ENCODE results near the gene VARS1. TPM values are rescaled to one million over a fixed set of nuclear protein-coding genes. Genes with fewer than 3 reads are reported as not detected.

Gene VARS1
- total RNA-seq, result 90.6 and 111 TPM in 2 replicates

DNA sequence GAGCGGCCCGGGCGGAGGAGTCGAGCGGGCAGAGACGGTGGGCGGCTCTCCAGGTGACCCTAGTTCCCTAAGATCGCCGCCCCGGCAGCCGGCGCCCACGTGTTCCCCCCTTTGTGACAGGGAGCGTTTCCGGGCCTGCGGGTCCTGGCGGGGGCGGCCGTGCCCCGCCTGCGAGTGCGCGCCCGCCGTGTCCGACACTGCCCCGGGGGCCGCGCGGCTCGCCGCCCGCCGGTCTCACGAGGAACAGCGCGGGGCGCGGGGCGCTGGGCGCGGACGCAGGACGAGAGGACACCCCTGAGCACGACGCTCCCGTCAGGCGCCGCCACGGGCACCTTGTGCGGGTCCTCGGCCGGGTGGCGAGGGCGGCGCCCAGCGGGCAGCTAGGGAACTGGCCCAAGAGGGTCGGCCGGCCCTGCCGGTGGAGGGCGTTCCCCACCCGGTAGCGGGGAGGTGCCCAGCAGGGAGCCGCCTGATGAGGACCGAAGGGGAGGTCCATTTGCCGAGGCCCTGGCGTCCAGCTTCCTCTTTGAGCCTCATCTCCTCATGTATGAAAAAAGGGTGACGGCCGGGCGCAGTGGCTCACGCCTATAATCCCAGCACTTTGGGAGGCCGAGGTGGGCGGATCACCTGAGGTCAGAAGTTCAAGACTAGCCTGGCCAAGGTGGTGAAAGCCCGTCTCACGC is at the start of gene VARS1:
Gene VARS1, minus strand, starts transcription at position 137 of the 683 bp plus-strand sequence. CDS start 535 bp downstream, outside the sequence.

DNA sequence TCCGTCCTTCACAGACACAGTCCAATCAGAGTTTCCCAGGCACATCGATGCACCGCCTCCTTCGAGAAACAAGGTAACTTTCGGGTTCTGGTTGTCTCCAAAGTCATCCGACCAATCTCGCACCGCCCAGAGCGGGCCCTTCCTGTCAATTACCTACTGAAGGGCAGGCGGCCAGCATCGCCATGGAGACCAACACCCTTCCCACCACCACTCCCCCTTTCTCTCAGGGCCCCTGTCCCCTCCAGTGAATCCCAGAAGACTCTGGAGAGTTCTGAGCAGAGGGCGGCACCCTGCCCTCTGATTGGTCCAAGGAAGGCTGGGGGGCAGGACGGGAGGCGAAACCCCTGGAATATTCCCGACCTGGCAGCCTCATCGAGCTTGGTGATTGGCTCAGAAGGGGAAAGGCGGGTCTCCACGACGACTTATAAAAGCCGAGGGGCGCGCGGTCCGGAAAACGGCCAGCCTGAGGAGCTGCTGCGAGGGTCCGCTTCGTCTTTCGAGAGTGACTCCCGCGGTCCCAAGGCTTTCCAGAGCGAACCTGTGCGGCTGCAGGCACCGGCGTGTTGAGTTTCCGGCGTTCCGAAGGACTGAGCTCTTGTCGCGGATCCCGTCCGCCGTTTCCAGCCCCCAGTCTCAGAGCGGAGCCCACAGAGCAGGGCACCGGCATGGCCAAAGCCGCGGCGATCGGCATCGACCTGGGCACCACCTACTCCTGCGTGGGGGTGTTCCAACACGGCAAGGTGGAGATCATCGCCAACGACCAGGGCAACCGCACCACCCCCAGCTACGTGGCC is 31.9 kb upstream of the VARS1 start, which contains the start of gene HSPA1B:
Gene HSPA1B, plus strand, starts transcription at position 453 of the 794 bp plus-strand sequence. Its CDS starts 213 bp downstream, at position 666.

DNA sequence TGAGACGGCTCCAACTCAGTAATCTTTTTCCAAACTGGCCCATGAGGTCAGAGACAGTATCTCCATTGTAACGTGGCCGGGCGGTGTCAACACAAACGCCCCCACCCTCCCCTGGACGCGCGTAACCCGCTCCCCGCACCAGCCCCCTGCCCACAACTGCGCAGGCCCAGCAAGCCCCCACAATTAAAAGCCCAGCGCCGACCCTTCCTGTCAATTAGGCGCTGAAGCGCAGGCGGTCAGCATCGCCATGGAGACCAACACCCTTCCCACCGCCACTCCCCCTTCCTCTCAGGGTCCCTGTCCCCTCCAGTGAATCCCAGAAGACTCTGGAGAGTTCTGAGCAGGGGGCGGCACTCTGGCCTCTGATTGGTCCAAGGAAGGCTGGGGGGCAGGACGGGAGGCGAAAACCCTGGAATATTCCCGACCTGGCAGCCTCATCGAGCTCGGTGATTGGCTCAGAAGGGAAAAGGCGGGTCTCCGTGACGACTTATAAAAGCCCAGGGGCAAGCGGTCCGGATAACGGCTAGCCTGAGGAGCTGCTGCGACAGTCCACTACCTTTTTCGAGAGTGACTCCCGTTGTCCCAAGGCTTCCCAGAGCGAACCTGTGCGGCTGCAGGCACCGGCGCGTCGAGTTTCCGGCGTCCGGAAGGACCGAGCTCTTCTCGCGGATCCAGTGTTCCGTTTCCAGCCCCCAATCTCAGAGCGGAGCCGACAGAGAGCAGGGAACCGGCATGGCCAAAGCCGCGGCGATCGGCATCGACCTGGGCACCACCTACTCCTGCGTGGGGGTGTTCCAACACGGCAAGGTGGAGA is 19.7 kb upstream of the VARS1 start, which contains the start of the genes HSPA1A and HSPA1L:
Gene HSPA1A, plus strand, starts transcription at position 519 of the 814 bp plus-strand sequence. Its CDS starts 214 bp downstream, at position 733.
Gene HSPA1L, minus strand, starts transcription at position 259 of the 814 bp plus-strand sequence. CDS start 3,311 bp downstream, outside the sequence.

DNA sequence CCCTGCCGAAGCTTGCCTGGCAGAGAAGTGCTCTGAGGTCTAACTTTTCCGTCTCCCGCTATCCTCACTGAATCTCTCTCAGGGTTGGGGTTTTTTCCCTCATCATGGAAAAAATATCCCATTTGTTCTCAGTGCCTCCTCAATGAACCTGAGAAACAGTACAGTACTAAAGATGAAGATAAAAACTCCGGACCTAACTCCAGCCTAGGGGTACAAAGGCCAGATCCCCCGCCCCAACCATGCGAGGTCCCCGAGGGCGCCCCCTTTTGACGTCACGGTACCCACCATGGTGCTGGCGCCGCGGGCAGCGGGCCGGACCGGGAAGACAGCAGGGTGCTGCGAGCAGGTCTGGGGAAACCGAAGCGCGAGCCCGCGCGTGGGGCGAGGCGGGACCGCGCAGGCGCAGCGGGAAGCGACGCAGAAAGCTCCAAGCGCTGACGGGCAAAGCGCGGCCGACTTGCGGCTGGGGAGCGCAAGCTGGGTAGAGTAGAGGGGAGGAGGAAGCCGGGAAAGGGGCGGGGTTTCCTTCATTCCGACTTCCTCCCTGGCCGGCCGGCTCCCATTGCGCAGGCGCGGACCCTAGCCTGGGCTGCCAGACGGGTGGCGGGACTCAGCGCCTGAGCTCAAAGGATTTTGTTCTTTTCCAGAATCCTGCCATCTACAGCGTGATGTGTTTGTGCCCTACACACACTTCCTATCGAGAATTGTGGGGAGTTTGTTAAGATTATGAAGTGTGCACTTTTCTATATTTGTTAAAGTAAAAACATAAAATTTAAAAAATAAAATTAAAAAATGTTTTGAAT is 11.1 kb upstream of the VARS1 start, which contains the start of gene LSM2:
Gene LSM2, minus strand, starts transcription at position 497 of the 803 bp plus-strand sequence. Its CDS starts 209 bp downstream, at position 288.

DNA sequence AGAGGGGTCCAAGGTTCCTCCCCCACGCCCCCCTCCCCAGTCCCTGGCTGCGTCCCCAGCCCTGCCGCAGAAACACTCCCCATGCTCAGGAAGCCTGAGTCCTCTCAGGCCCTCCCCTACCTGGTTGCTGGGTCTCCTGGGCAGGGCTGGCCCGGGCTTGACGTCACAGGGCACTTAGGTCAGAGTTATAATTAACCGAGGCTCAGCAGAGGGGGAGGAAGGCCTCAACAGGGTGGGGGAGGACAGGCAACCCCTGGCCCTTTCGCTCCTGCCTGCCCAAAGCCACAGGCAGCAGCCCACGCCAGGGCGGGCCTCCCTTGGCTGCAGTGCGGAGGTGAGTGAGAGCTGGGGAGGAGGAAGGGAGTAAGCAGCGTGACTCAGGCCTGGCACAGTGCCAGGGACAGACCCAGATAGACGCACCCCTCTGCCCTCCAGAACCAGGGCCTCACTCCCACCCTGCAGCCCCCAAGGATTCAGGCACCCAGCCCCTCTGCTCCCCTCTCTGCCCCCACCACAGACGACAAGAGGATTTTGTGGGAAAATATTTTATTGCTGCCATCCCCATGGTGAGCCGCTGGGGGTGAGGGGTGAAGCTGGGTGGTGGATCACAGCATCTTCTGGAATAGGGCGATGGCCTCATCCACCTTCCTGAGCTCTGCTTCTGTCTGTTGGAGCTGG is 18.4 kb downstream of the VARS1 start, which contains the start of gene VWA7:
Gene VWA7, minus strand, starts transcription at position 340 of the 678 bp plus-strand sequence. CDS start 549 bp downstream, outside the sequence.

DNA sequence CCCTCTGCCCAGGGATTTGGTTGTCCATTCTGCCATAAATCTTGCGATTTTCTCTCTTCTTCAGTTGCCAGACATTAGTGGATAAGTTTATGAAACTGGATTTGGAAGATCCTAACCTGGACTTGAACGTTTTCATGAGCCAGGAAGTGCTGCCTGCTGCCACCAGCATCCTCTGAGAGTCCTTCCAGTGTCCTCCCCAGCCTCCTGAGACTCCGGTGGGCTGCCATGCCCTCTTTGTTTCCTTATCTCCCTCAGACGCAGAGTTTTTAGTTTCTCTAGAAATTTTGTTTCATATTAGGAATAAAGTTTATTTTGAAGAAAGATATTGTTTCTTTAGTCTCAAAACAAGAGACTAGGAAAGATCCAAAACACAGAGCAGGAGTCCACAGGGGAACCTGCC is 33.2 kb downstream of the VARS1 start, which contains the start of gene SAPCD1:
Gene SAPCD1, plus strand, starts transcription at position 301 of the 400 bp plus-strand sequence. CDS start 399 bp downstream, outside the sequence.

Other genes with a start within 250 kb of the VARS1 start
- 1.2 and 2.7 TPM in 2 replicates for gene ATP6V1G2, start 249.1 kb downstream of the VARS1 start, total RNA-seq
- 17.7 and 19.9 TPM in 2 replicates for gene NFKBIL1, start 248.1 kb downstream of the VARS1 start, total RNA-seq
- gene LTA, start 223.5 kb downstream of the VARS1 start, total RNA-seq, result not detected in 2 replicates
- not detected in 2 replicates for gene TNF, start 220.2 kb downstream of the VARS1 start, total RNA-seq
- gene LTB, start 213.3 kb downstream of the VARS1 start, total RNA-seq, result not detected in 2 replicates
- gene LST1, start 209.5 kb downstream of the VARS1 start, total RNA-seq, result not detected in 2 replicates
- gene NCR3, start 202.7 kb downstream of the VARS1 start, total RNA-seq, result not detected in 2 replicates
- gene AIF1, start 180.5 kb downstream of the VARS1 start, total RNA-seq, result 0.15 TPM in 1 of 2 replicates, not detected in the other
- 103 and 107 TPM in 2 replicates for gene PRRC2A, start 175.0 kb downstream of the VARS1 start, total RNA-seq
- 265 and 271 TPM in 2 replicates for gene BAG6, start 143.1 kb downstream of the VARS1 start, total RNA-seq
- 2.9 and 3.6 TPM in 2 replicates for gene APOM, start 139.9 kb downstream of the VARS1 start, total RNA-seq
- gene C6orf47, start 135.0 kb downstream of the VARS1 start, total RNA-seq, result 15.6 and 17.7 TPM in 2 replicates
- 14.0 and 14.4 TPM in 2 replicates for gene GPANK1, start 130.8 kb downstream of the VARS1 start, total RNA-seq
- 316 and 357 TPM in 2 replicates for gene CSNK2B, start 129.7 kb downstream of the VARS1 start, total RNA-seq
- 0.84 and 1.3 TPM in 2 replicates for gene LY6G5B, start 125.8 kb downstream of the VARS1 start, total RNA-seq
- gene LY6G5C, start 114.7 kb downstream of the VARS1 start, total RNA-seq, result 1.0 and 2.2 TPM in 2 replicates
- 23.5 and 25.1 TPM in 2 replicates for gene ABHD16A, start 92.4 kb downstream of the VARS1 start, total RNA-seq
- gene LY6G6F, start 88.9 kb downstream of the VARS1 start, total RNA-seq, result not detected in 2 replicates
- gene LY6G6D, start 80.4 kb downstream of the VARS1 start, total RNA-seq, result not detected in 2 replicates
- gene LY6G6C, start 74.0 kb downstream of the VARS1 start, total RNA-seq, result not detected in 2 replicates
- gene MPIG6B, start 72.4 kb downstream of the VARS1 start, total RNA-seq, result not detected in 2 replicates
- gene DDAH2, start 66.5 kb downstream of the VARS1 start, total RNA-seq, result 56.0 and 63.8 TPM in 2 replicates
- gene CLIC1, start 59.2 kb downstream of the VARS1 start, total RNA-seq, result 974 and 1,027 TPM in 2 replicates
- gene MSH5, start 55.7 kb downstream of the VARS1 start, total RNA-seq, result 10.9 and 15.5 TPM in 2 replicates
- 3.2 and 5.8 TPM in 2 replicates for gene SAPCD1, start 33.1 kb downstream of the VARS1 start, total RNA-seq
- 0.45 and 0.67 TPM in 2 replicates for gene VWA7, start 18.4 kb downstream of the VARS1 start, total RNA-seq
- gene LSM2, start 11.2 kb upstream of the VARS1 start, total RNA-seq, result 133 and 134 TPM in 2 replicates
- gene HSPA1L, start 19.5 kb upstream of the VARS1 start, total RNA-seq, result 0.30 and 0.50 TPM in 2 replicates
- 56.3 and 60.4 TPM in 2 replicates for gene HSPA1A, start 19.8 kb upstream of the VARS1 start, total RNA-seq
- 112 and 118 TPM in 2 replicates for gene HSPA1B, start 32.0 kb upstream of the VARS1 start, total RNA-seq
- 53.8 and 61.4 TPM in 2 replicates for gene NEU1, start 67.1 kb upstream of the VARS1 start, total RNA-seq
- 0.45 TPM in 1 of 2 replicates, not detected in the other for gene SLC44A4, start 83.2 kb upstream of the VARS1 start, total RNA-seq
- gene EHMT2, start 101.9 kb upstream of the VARS1 start, total RNA-seq, result 38.7 and 39.8 TPM in 2 replicates
- 3.0 and 3.3 TPM in 2 replicates for gene ZBTB12, start 106.3 kb upstream of the VARS1 start, total RNA-seq
- gene C2, start 132.0 kb upstream of the VARS1 start, total RNA-seq, result 0.17 and 0.30 TPM in 2 replicates
- gene CFB, start 150.3 kb upstream of the VARS1 start, total RNA-seq, result 2.0 and 2.7 TPM in 2 replicates
- gene NELFE, start 163.2 kb upstream of the VARS1 start, total RNA-seq, result 142 and 144 TPM in 2 replicates
- gene SKIC2, start 163.4 kb upstream of the VARS1 start, total RNA-seq, result 44.4 and 46.7 TPM in 2 replicates
- 17.5 and 21.9 TPM in 2 replicates for gene DXO, start 176.4 kb upstream of the VARS1 start, total RNA-seq
- gene C4A, start 186.3 kb upstream of the VARS1 start, total RNA-seq, result 2.7 and 2.8 TPM in 2 replicates
- 1.5 and 2.2 TPM in 2 replicates for gene C4B, start 219.0 kb upstream of the VARS1 start, total RNA-seq
- gene CYP21A2, start 242.7 kb upstream of the VARS1 start, total RNA-seq, result 0.17 TPM in 1 of 2 replicates, not detected in the other